Measurements from ENCODE around the gene TAAR8. TPM values are rescaled to one million over a fixed set of nuclear protein-coding genes. Genes with fewer than 3 reads are reported as not detected.
"Not testable (repeated sequence)": the region's sequence is repeated elsewhere in the genome, so short reads cannot be mapped to it uniquely, and the experiment has no call there.

The TAAR8 gene
- total RNA-seq, 2 experiments from 2014 or later, result not detected

- Mint-ChIP-seq H3K36me3 (ENCODE audit: low read depth) (no peaks in the 10 kb centered on the region), H3K4me1 (peaks cover 24% of the 10 kb centered on the region), H3K27ac (no peak overlapping the region), H3K27me3 (no peaks in the 10 kb centered on the region), H3K4me3 (no peak overlapping the region), H3K9me3 (ENCODE audit: low read depth) (no peaks in the 10 kb centered on the region)
- no peak for ATAC-seq
- no peak for DNase-seq
- intact Hi-C loops (cut with DNase I, micrococcal nuclease), result loop anchor here in 1 of 2 experiments (10.0 kb wide), 1 partner anchor 249 kb away; no protein-coding TSS in a partner anchor
- ChIA-PET CTCF (interaction anchor here (0.7 to 3.6 kb wide), 5 partner anchors 9 to 309 kb away, joined by 3 to 13 read pairs (median 3); no protein-coding TSS in a partner anchor), POLR2A (no interaction called here)
Observed at GRCh38 chr6:132515386-132515785, 37.1 kb upstream of the TAAR8 start.

GRCh38 chr6:132520953-132521352 is 31.5 kb upstream of the TAAR8 start:
- H3K4me1 Mint-ChIP-seq, result no peaks in the 10 kb centered on the region
- DNase-seq (no peak), ATAC-seq (no peak)
- no peak overlapping the region for H3K4me3 Mint-ChIP-seq
- intact Hi-C loops (cut with DNase I, micrococcal nuclease), result no loop called here
- peaks cover 8% of the 10 kb centered on the region for H3K27me3 Mint-ChIP-seq
- H3K9me3 Mint-ChIP-seq (ENCODE audit: low read depth), result no peaks in the 10 kb centered on the region
- H3K27ac Mint-ChIP-seq, result no peak overlapping the region
- no peaks in the 10 kb centered on the region for H3K36me3 Mint-ChIP-seq (ENCODE audit: low read depth)
- CTCF ChIA-PET, result interaction anchor here (1.5 kb wide), 1 partner anchor 9 kb away, joined by 5 read pairs; no protein-coding TSS in a partner anchor
- POLR2A ChIA-PET, result no interaction called here

- no peak overlapping the region for H3K4me3 Mint-ChIP-seq
- intact Hi-C loops (cut with DNase I, micrococcal nuclease), result no loop called here
- DNase-seq, result no peak
- no peaks in the 10 kb centered on the region for H3K4me1 Mint-ChIP-seq
- peaks cover 10% of the 10 kb centered on the region for H3K27me3 Mint-ChIP-seq
- POLR2A ChIA-PET, result no interaction called here
- no peak overlapping the region for H3K27ac Mint-ChIP-seq
- H3K9me3 Mint-ChIP-seq (ENCODE audit: low read depth), result no peaks in the 10 kb centered on the region
- no peaks in the 10 kb centered on the region for H3K36me3 Mint-ChIP-seq (ENCODE audit: low read depth)
- CTCF ChIA-PET, result interaction anchor here (0.5 to 1.5 kb wide), 2 partner anchors 9 to 437 kb away, joined by 3 read pairs; no protein-coding TSS in a partner anchor
- ATAC-seq, result no peak
Observed at GRCh38 chr6:132524646-132525045, 27.8 kb upstream of the TAAR8 start.

GRCh38 chr6:132525866-132526265 is 26.6 kb upstream of the TAAR8 start:
- Mint-ChIP-seq H3K27ac (no peak overlapping the region), H3K9me3 (ENCODE audit: low read depth) (no peaks in the 10 kb centered on the region), H3K27me3 (peaks cover 12% of the 10 kb centered on the region), H3K36me3 (ENCODE audit: low read depth) (no peaks in the 10 kb centered on the region), H3K4me1 (no peaks in the 10 kb centered on the region), H3K4me3 (no peak overlapping the region)
- POLR2A ChIA-PET, result no interaction called here
- DNase-seq (no peak), ATAC-seq (no peak)
- intact Hi-C loops (cut with DNase I, micrococcal nuclease), result no loop called here
- CTCF ChIA-PET, result interaction anchor here (0.7 to 2.3 kb wide), 4 partner anchors 9 to 299 kb away, joined by 3 to 8 read pairs (median 5); partner anchors contain the start of gene STX7

- Mint-ChIP-seq H3K9me3 (ENCODE audit: low read depth) (no peaks in the 10 kb centered on the region), H3K27ac (no peak overlapping the region), H3K4me1 (no peaks in the 10 kb centered on the region), H3K36me3 (ENCODE audit: low read depth) (no peaks in the 10 kb centered on the region), H3K4me3 (no peak overlapping the region), H3K27me3 (peaks cover 12% of the 10 kb centered on the region)
- DNase-seq, result no peak
- CTCF ChIA-PET, result interaction anchor here (0.7 to 2.3 kb wide), 4 partner anchors 9 to 299 kb away, joined by 3 to 8 read pairs (median 5); partner anchors contain the start of gene STX7
- POLR2A ChIA-PET, result no interaction called here
- intact Hi-C loops (cut with DNase I, micrococcal nuclease), result no loop called here
- no peak for ATAC-seq
Observed at GRCh38 chr6:132526461-132526860, 26.0 kb upstream of the TAAR8 start.

GRCh38 chr6:132527791-132528190 is 24.7 kb upstream of the TAAR8 start:
- DNase-seq (no peak), ATAC-seq (no peak)
- Mint-ChIP-seq H3K36me3 (ENCODE audit: low read depth) (no peaks in the 10 kb centered on the region), H3K4me1 (no peaks in the 10 kb centered on the region), H3K4me3 (no peak overlapping the region), H3K27me3 (peaks cover 12% of the 10 kb centered on the region), H3K9me3 (ENCODE audit: low read depth) (no peaks in the 10 kb centered on the region), H3K27ac (no peak overlapping the region)
- intact Hi-C loops (cut with DNase I, micrococcal nuclease), result no loop called here
- POLR2A ChIA-PET, result no interaction called here
- CTCF ChIA-PET, result interaction anchor here (0.8 to 1.2 kb wide), 3 partner anchors 9 to 237 kb away, joined by 3 to 5 read pairs (median 3); no protein-coding TSS in a partner anchor

- Mint-ChIP-seq H3K27me3 (peaks cover 6% of the 10 kb centered on the region), H3K27ac (no peak overlapping the region), H3K9me3 (ENCODE audit: low read depth) (no peaks in the 10 kb centered on the region), H3K36me3 (ENCODE audit: low read depth) (no peaks in the 10 kb centered on the region), H3K4me1 (no peaks in the 10 kb centered on the region), H3K4me3 (no peak overlapping the region)
- ATAC-seq (peak; percentile 57), DNase-seq (peak; percentile 82)
- ChIA-PET POLR2A (no interaction called here), CTCF (interaction anchor here (0.6 to 2.2 kb wide), 16 partner anchors 9 to 299 kb away, joined by 3 to 13 read pairs (median 4); partner anchors contain the start of gene STX7)
- intact Hi-C loops (cut with DNase I, micrococcal nuclease), result loop anchor here (1.0 to 10.0 kb wide), 10 partner anchors 132 to 1386 kb away; partner anchors contain the start of genes RPS12 (in 1 of the 2) and SLC18B1 (in 1 of the 2)
Observed at GRCh38 chr6:132530293-132530974, 22.0 kb upstream of the TAAR8 start.

GRCh38 chr6:132534546-132534945 is 17.9 kb upstream of the TAAR8 start:
- intact Hi-C loops (cut with DNase I, micrococcal nuclease), result loop anchor here (5.0 to 10.0 kb wide), 6 partner anchors 128 to 1018 kb away; partner anchors contain the start of genes RPS12 (in 1 of the 2) and SLC18B1 (in 1 of the 2)
- CTCF ChIA-PET; ATAC-seq; DNase-seq; H3K36me3 Mint-ChIP-seq (ENCODE audit: low read depth); POLR2A ChIA-PET; H3K4me1 Mint-ChIP-seq; H3K4me3 Mint-ChIP-seq; H3K9me3 Mint-ChIP-seq (ENCODE audit: low read depth); H3K27ac Mint-ChIP-seq: not testable (repeated sequence)
- H3K27me3 Mint-ChIP-seq, result peaks cover 14% of the 10 kb centered on the region

- Mint-ChIP-seq H3K27ac (no peak overlapping the region), H3K27me3 (peaks cover 18% of the 10 kb centered on the region), H3K4me3 (no peak overlapping the region), H3K36me3 (ENCODE audit: low read depth) (no peaks in the 10 kb centered on the region), H3K4me1 (no peaks in the 10 kb centered on the region), H3K9me3 (ENCODE audit: low read depth) (no peaks in the 10 kb centered on the region)
- intact Hi-C loops (cut with DNase I, micrococcal nuclease), result loop anchor here in 1 of 2 experiments (10.0 kb wide), 1 partner anchor 128 kb away; no protein-coding TSS in a partner anchor
- POLR2A ChIA-PET, result no interaction called here
- ATAC-seq, result no peak
- DNase-seq, result no peak
- CTCF ChIA-PET, result interaction anchor here (0.6 kb wide), 2 partner anchors 978 to 1548 kb away, joined by 3 read pairs; no protein-coding TSS in a partner anchor
Observed at GRCh38 chr6:132537145-132537544, 15.3 kb upstream of the TAAR8 start.

- POLR2A ChIA-PET, result no interaction called here
Observed at GRCh38 chr6:132537977-132538376, 14.5 kb upstream of the TAAR8 start, which contains the start of gene TAAR9. TSS of gene TAAR9 (plus strand) at chr6:132538277. CDS start at chr6:132538290, 13 bp downstream.

GRCh38 chr6:132544826-132545225 is 7.6 kb upstream of the TAAR8 start:
- Mint-ChIP-seq H3K36me3 (ENCODE audit: low read depth) (no peaks in the 10 kb centered on the region), H3K4me1 (no peaks in the 10 kb centered on the region), H3K4me3 (no peak overlapping the region), H3K9me3 (ENCODE audit: low read depth) (no peaks in the 10 kb centered on the region), H3K27me3 (peaks cover 12% of the 10 kb centered on the region), H3K27ac (no peak overlapping the region)
- ChIA-PET POLR2A (interaction anchor here (0.7 kb wide), 1 partner anchor 51 kb away, joined by 3 read pairs; no protein-coding TSS in a partner anchor), CTCF (no interaction called here)
- intact Hi-C loops (cut with DNase I, micrococcal nuclease), result no loop called here
- ATAC-seq (no peak), DNase-seq (no peak)

More at GRCh38 chr6:132537977-132538376, 14.5 kb upstream of the TAAR8 start, which contains the start of gene TAAR9:
- no peak within 1 kb of the TSS for H3K27ac Mint-ChIP-seq
- no peak within 1 kb of the TSS for H3K4me3 Mint-ChIP-seq
- no peaks in the 10 kb centered on the region for H3K36me3 Mint-ChIP-seq (ENCODE audit: low read depth)
- no peaks in the 10 kb centered on the region for H3K4me1 Mint-ChIP-seq
- ATAC-seq, result no peak
- H3K9me3 Mint-ChIP-seq (ENCODE audit: low read depth), result no peaks in the 10 kb centered on the region
- CTCF ChIA-PET, result interaction anchor here (0.6 to 1.5 kb wide), 2 partner anchors 261 to 1548 kb away, joined by 3 to 6 read pairs; partner anchors contain the start of gene SLC18B1
- intact Hi-C loops (cut with DNase I, micrococcal nuclease), result loop anchor here in 1 of 2 experiments (10.0 kb wide), 1 partner anchor 127 kb away; no protein-coding TSS in a partner anchor
- no peak for DNase-seq
- peaks cover 18% of the 10 kb centered on the region for H3K27me3 Mint-ChIP-seq

Data from activated CD4-positive, alpha-beta T cell treated with anti-CD3 and anti-CD28 coated beads for 36 hours (primary cell).